ENCODE measurements around the gene CTCFL. TPM values are rescaled to one million over a fixed set of nuclear protein-coding genes. Genes with fewer than 3 reads are reported as not detected.

CTCFL gene
- total and polyA plus RNA-seq, 2 of the 13 experiments (the other 11 are each of a cell fraction or from before 2014, with no cell fraction given): 0.04 TPM; not detected in 1

GRCh38 chr20:57557926-57558613 is 33.1 kb upstream of the CTCFL start (continued):
- TF ChIP-seq MXI1 (IDR thresholded peaks at IDR 0.05; ENCODE audit: borderline replicate concordance, low read depth, low read length): peak; percentile 26; the same call in 1 of the 3 replicates
- no peak for TF ChIP-seq ZFY (CRISPR knock-in tag; IDR thresholded peaks at IDR 0.05)
- peak; percentile 11; the same call in 1 of the 2 replicates for TF ChIP-seq ZBTB7A (CRISPR knock-in tag; IDR thresholded peaks at IDR 0.05)
- 0 out of 2 replicates have a peak, but pooled peaks have one; percentile 8 for TF ChIP-seq HDAC1 (CRISPR knock-in tag; IDR thresholded peaks at IDR 0.05)
- TF ChIP-seq KAT7 (CRISPR knock-in tag; IDR thresholded peaks at IDR 0.05; ENCODE audit: borderline replicate concordance): no peak
- TF ChIP-seq KAT2B (IDR thresholded peaks at IDR 0.05; ENCODE audit: borderline replicate concordance, low read depth, low read length): peak; percentile 67; the same call in 1 of the 2 replicates
- peak; percentile 20; the same call in 1 of the 2 replicates for TF ChIP-seq KAT8 (CRISPR knock-in tag; IDR thresholded peaks at IDR 0.05)
- TF ChIP-seq NBN (conservative IDR thresholded peaks at IDR 0.05): no peak
- TF ChIP-seq, protein P1, sequence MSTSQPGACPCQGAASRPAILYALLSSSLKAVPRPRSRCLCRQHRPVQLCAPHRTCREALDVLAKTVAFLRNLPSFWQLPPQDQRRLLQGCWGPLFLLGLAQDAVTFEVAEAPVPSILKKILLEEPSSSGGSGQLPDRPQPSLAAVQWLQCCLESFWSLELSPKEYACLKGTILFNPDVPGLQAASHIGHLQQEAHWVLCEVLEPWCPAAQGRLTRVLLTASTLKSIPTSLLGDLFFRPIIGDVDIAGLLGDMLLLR (CRISPR knock-in tag; IDR thresholded peaks at IDR 0.05): no peak
- 0 out of 2 replicates have a peak, but pooled peaks have one; percentile 1 for TF ChIP-seq ISL2 (CRISPR knock-in tag; IDR thresholded peaks at IDR 0.05)
- TF ChIP-seq SAP130 (CRISPR knock-in tag; IDR thresholded peaks at IDR 0.05; ENCODE audit: low read depth): 0 out of 2 replicates have a peak, but pooled peaks have one; percentile 12
- TF ChIP-seq, protein P2, sequence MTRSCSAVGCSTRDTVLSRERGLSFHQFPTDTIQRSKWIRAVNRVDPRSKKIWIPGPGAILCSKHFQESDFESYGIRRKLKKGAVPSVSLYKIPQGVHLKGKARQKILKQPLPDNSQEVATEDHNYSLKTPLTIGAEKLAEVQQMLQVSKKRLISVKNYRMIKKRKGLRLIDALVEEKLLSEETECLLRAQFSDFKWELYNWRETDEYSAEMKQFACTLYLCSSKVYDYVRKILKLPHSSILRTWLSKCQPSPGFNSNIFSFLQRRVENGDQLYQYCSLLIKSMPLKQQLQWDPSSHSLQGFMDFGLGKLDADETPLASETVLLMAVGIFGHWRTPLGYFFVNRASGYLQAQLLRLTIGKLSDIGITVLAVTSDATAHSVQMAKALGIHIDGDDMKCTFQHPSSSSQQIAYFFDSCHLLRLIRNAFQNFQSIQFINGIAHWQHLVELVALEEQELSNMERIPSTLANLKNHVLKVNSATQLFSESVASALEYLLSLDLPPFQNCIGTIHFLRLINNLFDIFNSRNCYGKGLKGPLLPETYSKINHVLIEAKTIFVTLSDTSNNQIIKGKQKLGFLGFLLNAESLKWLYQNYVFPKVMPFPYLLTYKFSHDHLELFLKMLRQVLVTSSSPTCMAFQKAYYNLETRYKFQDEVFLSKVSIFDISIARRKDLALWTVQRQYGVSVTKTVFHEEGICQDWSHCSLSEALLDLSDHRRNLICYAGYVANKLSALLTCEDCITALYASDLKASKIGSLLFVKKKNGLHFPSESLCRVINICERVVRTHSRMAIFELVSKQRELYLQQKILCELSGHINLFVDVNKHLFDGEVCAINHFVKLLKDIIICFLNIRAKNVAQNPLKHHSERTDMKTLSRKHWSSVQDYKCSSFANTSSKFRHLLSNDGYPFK (CRISPR knock-in tag; IDR thresholded peaks at IDR 0.05; ENCODE audit: borderline replicate concordance): no peak
- TF ChIP-seq SETDB1 (CRISPR knock-in tag; IDR thresholded peaks at IDR 0.05; ENCODE audit: borderline replicate concordance): peak; percentile 80; the same call in 1 of the 2 replicates
- 0 out of 2 replicates have a peak, but pooled peaks have one; percentile 15 for TF ChIP-seq ZMYM4 (CRISPR knock-in tag; IDR thresholded peaks at IDR 0.05)
- 0 out of 2 replicates have a peak, but pooled peaks have one; percentile 16 for TF ChIP-seq KLF6 (CRISPR knock-in tag; IDR thresholded peaks at IDR 0.05)
- TF ChIP-seq ZNF292 (CRISPR knock-in tag; IDR thresholded peaks at IDR 0.05; ENCODE audit: borderline replicate concordance, low read depth): peak; percentile 8; the same call in 1 of the 2 replicates
- 0 out of 2 replicates have a peak, but pooled peaks have one; percentile 2 for TF ChIP-seq ZNF569 (CRISPR knock-in tag; IDR thresholded peaks at IDR 0.05; ENCODE audit: borderline replicate concordance)
- TF ChIP-seq, protein P3, sequence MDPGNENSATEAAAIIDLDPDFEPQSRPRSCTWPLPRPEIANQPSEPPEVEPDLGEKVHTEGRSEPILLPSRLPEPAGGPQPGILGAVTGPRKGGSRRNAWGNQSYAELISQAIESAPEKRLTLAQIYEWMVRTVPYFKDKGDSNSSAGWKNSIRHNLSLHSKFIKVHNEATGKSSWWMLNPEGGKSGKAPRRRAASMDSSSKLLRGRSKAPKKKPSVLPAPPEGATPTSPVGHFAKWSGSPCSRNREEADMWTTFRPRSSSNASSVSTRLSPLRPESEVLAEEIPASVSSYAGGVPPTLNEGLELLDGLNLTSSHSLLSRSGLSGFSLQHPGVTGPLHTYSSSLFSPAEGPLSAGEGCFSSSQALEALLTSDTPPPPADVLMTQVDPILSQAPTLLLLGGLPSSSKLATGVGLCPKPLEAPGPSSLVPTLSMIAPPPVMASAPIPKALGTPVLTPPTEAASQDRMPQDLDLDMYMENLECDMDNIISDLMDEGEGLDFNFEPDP (CRISPR knock-in tag; conservative IDR thresholded peaks at IDR 0.05): no peak
